Hepatocyte (in vitro differentiated cells): ENCODE data around the gene CHPT1. TPM values are rescaled to one million over a fixed set of nuclear protein-coding genes. Genes with fewer than 3 reads are reported as not detected.
A peak's percentile ranks its signal among the peaks of the same experiment; 100 is the strongest.

Source experiments
- DNase-seq: peaks from one replicate; pipeline ENCODE4 v3.0.0-alpha.2; 2016; ENCODE audit warnings: low spot score
- H2AFZ ChIP-seq: fragments of 200-600 bp; sonication (generic); 2 replicates; pipeline ENCODE4 v1.6.0; 2016; ENCODE audit warnings: antibody characterized with exemption, mild to moderate bottlenecking
- H3K27ac ChIP-seq: fragments of 200-600 bp; sonication (generic); 2 replicates; pipeline ENCODE4 v1.5.1; 2016; ENCODE audit warnings: mild to moderate bottlenecking
- H3K27me3 ChIP-seq: fragments of 200-600 bp; sonication (generic); 2 replicates; pipeline ENCODE4 v1.6.1; 2016
- H3K36me3 ChIP-seq: fragments of 200-600 bp; sonication (generic); replicated peaks from 2 replicates; pipeline ENCODE4 v1.5.1; 2016; ENCODE audit warnings: low read depth; ENCODE audit not compliant: insufficient read depth
- H3K4me1 ChIP-seq: fragments of 200-600 bp; sonication (generic); 2 replicates; pipeline ENCODE4 v1.5.1; 2016; ENCODE audit warnings: mild to moderate bottlenecking, moderate library complexity; ENCODE audit not compliant: insufficient read depth
- H3K4me2 ChIP-seq: fragments of 200-600 bp; sonication (generic); 2 replicates; pipeline ENCODE4 v1.6.0; 2016
- H3K4me3 ChIP-seq: fragments of 200-600 bp; sonication (generic); 2 replicates; pipeline ENCODE4 v1.5.1; 2016; ENCODE audit warnings: mild to moderate bottlenecking
- H3K79me2 ChIP-seq: fragments of 200-600 bp; sonication (generic); 2 replicates; pipeline ENCODE4 v1.6.0; 2017; ENCODE audit warnings: mild to moderate bottlenecking
- H3K9me2 ChIP-seq: fragments of 200-600 bp; sonication (generic); replicated peaks from 2 replicates; pipeline ENCODE4 v1.6.0; 2017; ENCODE audit warnings: mild to moderate bottlenecking; ENCODE audit not compliant: insufficient read depth
- H3K9me3 ChIP-seq: fragments of 200-600 bp; sonication (generic); 2 replicates; pipeline ENCODE4 v1.5.1; 2016; ENCODE audit warnings: low read depth, mild to moderate bottlenecking
- H4K20me1 ChIP-seq: fragments of 200-600 bp; sonication (generic); 2 replicates; pipeline ENCODE4 v1.6.0; 2016; ENCODE audit warnings: mild to moderate bottlenecking; ENCODE audit not compliant: insufficient read depth, poor library complexity, severe bottlenecking
- CTCF ChIP-seq: fragments of 200-600 bp; sonication (generic); IDR thresholded peaks from 2 replicates; pipeline ENCODE4 v1.5.1; 2016; ENCODE audit warnings: antibody characterized with exemption, mild to moderate bottlenecking; ENCODE audit not compliant: poor library complexity
- EZH2 ChIP-seq: fragments of 200-600 bp; sonication (generic); IDR thresholded peaks from 2 replicates; pipeline ENCODE4 v1.6.1; 2016; ENCODE audit warnings: antibody characterized with exemption, mild to moderate bottlenecking, borderline replicate concordance
- EZH2phosphoT487 ChIP-seq: fragments of 200-600 bp; sonication (generic); IDR thresholded peaks from one replicate; pipeline ENCODE4 v1.6.1; 2018; ENCODE audit warnings: antibody characterized with exemption, mild to moderate bottlenecking, low read depth, moderate library complexity; ENCODE audit not compliant: unreplicated experiment, severe bottlenecking
- WGBS: methylation state at CpG from one replicate; pipeline ENCODE4 v1.1.6; 2016; ENCODE audit warnings: low lambda C conversion rate; ENCODE audit errors: missing lambda C conversion rate; 5-methylcytosine and 5-hydroxymethylcytosine counted together
- polyA plus RNA-seq: library from polyadenylated mRNA; unstranded; fragments of >200 nt; fragmentation: Nextera tagmentation; extraction: Ambion mirVana; gene quantifications from 2 replicates; pipeline ENCODE4 v1.2.1, GENCODE V29; 2016
- total RNA-seq: library from RNA; depleted of rRNA; stranded (reverse); fragments of >200 nt; gene quantifications from 2 replicates; pipeline ENCODE4 v1.2.3, GENCODE V29; 2014

The CHPT1 gene
- 92.3 and 100 TPM in 2 replicates for total RNA-seq
- polyA plus RNA-seq: 95.1 and 127 TPM in 2 replicates

- Histone ChIP-seq H3K4me2 (peak within 1 kb of the TSS; percentile 95), H2AFZ (peak within 1 kb of the TSS; percentile 92)
- WGBS: under 1% methylated on average over 49 of the region's 80 CpGs
These were observed at the start of gene CHPT1 for GRCh38 chr12:101697197-101697929. Gene CHPT1 (plus strand): TSS chr12:101697640. CDS start chr12:101697862, 222 bp downstream.

DNA sequence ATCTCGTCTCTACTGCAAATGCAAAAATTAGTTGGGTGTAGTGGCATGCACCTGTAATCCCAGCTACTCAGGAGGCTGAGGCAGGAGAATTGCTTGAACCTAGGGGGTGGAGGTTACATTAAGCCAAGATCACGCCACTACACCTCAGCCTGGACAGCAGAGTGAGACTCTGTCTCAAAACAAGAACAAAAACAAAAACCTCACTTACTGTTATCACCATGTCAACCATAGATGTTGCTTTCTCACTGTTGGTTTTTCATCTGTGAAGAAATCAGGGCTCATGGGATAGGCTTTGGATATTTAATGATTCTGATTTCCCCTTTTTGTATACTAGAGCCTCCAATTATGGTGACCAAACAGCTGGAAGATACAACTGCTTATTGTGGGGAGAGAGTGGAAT lies 49.7 kb upstream of the CHPT1 start:
- no peak overlapping the region for H3K27ac ChIP-seq
- H3K4me1 ChIP-seq: no peaks in the 10 kb centered on the region
- H2AFZ ChIP-seq: no peak overlapping the region
- no peaks in the 10 kb centered on the region for H3K9me3 ChIP-seq
- H3K79me2 ChIP-seq: no peaks in the 10 kb centered on the region
- H3K9me2 ChIP-seq: no peaks in the 10 kb centered on the region
- no peak overlapping the region for H3K4me3 ChIP-seq
- 91% methylated on average over 2 of the region's 2 CpGs for WGBS
- TF ChIP-seq EZH2: no peak
- H4K20me1 ChIP-seq: no peaks in the 10 kb centered on the region
- H3K36me3 ChIP-seq: no peaks in the 10 kb centered on the region
- no peak overlapping the region for H3K4me2 ChIP-seq
- DNase-seq: no peak
- H3K27me3 ChIP-seq: no peaks in the 10 kb centered on the region

More at GRCh38 chr12:101697197-101697929, at the start of gene CHPT1:
- Histone ChIP-seq H3K9me3 (no peaks in the 10 kb centered on the region), H3K4me3 (peak within 1 kb of the TSS; percentile 66), H3K36me3 (no peaks in the 10 kb centered on the region), H3K27me3 (no peaks in the 10 kb centered on the region), H3K27ac (peak within 1 kb of the TSS; percentile 91), H3K79me2 (peaks cover 43% of the 10 kb centered on the region), H3K4me1 (peaks cover 21% of the 10 kb centered on the region), H4K20me1 (peaks cover 21% of the 10 kb centered on the region), H3K9me2 (no peaks in the 10 kb centered on the region)
- peak; percentile 83 for DNase-seq
- no peak for TF ChIP-seq EZH2

DNA sequence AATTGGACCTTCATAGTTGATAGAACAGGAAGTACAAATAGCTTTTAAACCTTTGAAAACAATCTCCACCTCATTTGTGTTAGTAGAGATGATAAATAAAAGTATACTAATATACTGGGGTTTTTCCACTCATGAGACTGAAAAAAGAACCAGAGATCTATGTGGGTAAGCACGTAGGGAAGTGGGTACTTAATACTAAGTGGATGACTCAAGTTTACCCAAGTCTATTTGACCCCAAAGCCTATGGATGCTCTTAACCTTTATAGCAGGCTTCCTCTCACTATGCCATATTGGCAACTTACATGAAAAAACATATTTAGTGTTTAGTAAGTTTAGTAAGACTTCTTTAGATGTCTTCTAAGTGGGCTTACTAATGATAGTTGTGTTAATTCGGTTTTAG lies 49.2 kb upstream of the CHPT1 start:
- Histone ChIP-seq H3K27me3 (no peaks in the 10 kb centered on the region), H3K4me3 (no peak overlapping the region), H3K36me3 (no peaks in the 10 kb centered on the region), H3K27ac (no peak overlapping the region), H2AFZ (no peak overlapping the region), H4K20me1 (no peaks in the 10 kb centered on the region), H3K9me2 (no peaks in the 10 kb centered on the region), H3K79me2 (no peaks in the 10 kb centered on the region), H3K9me3 (no peaks in the 10 kb centered on the region), H3K4me1 (no peaks in the 10 kb centered on the region), H3K4me2 (no peak overlapping the region)
- no peak for DNase-seq
- 77% methylated on average over 2 of the region's 2 CpGs for WGBS
- TF ChIP-seq EZH2phosphoT487: no peak
- no peak for TF ChIP-seq EZH2
- no peak for TF ChIP-seq CTCF

DNA sequence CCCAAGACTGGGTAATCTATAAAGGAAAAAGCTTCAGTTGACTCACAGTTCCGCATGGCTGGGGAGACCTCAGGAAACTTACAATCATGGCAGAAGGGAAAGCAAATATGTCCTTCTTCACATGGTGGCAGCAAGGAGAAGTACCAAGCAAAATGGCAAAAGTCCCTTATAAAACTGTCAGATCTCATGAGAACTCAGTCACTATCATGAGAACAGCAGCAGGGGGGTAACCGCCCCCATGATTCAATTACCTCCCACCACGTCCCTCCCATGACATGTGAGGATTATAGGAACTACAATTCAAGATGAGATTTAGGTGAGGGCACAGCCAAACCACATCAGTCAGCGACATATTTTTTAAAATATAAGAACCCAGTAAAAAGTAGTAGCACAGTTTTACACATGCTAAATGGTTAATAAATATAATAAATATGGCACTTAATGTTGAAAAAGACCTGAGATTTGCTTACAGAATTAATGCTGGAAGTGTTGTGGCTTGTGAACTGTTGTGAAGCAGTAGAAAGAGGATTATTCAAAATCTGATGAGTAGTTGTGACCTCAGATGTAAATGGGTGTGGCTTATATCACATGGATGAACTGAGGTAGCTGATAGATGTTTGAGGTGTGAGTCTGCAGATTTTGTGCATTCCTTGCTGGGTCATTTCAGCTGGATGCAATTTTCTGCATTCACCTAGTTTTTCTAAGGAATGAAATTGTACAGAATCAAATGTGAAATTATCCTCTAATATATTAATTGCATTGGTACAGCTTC lies 46.9 kb upstream of the CHPT1 start:
- H3K4me2 ChIP-seq: no peak overlapping the region
- no peak for DNase-seq
- H3K27ac ChIP-seq: no peak overlapping the region
- H4K20me1 ChIP-seq: no peaks in the 10 kb centered on the region
- H3K27me3 ChIP-seq: no peaks in the 10 kb centered on the region
- TF ChIP-seq CTCF: no peak
- no peak for TF ChIP-seq EZH2phosphoT487
- no peak for TF ChIP-seq EZH2
- H3K36me3 ChIP-seq: no peaks in the 10 kb centered on the region
- no peaks in the 10 kb centered on the region for H3K79me2 ChIP-seq
- H2AFZ ChIP-seq: no peak overlapping the region
- H3K4me1 ChIP-seq: no peaks in the 10 kb centered on the region
- WGBS: 90% methylated on average over 4 of the region's 4 CpGs
- no peaks in the 10 kb centered on the region for H3K9me3 ChIP-seq
- H3K4me3 ChIP-seq: no peak overlapping the region
- no peaks in the 10 kb centered on the region for H3K9me2 ChIP-seq
